ENCODE measurements around the gene SLC30A2. TPM values are rescaled to one million over a fixed set of nuclear protein-coding genes. Genes with fewer than 3 reads are reported as not detected.

Gene SLC30A2
- total and polyA plus RNA-seq, 2 of the 13 experiments (the other 11 are each of a cell fraction or from before 2014, with no cell fraction given) = not detected

DNA sequence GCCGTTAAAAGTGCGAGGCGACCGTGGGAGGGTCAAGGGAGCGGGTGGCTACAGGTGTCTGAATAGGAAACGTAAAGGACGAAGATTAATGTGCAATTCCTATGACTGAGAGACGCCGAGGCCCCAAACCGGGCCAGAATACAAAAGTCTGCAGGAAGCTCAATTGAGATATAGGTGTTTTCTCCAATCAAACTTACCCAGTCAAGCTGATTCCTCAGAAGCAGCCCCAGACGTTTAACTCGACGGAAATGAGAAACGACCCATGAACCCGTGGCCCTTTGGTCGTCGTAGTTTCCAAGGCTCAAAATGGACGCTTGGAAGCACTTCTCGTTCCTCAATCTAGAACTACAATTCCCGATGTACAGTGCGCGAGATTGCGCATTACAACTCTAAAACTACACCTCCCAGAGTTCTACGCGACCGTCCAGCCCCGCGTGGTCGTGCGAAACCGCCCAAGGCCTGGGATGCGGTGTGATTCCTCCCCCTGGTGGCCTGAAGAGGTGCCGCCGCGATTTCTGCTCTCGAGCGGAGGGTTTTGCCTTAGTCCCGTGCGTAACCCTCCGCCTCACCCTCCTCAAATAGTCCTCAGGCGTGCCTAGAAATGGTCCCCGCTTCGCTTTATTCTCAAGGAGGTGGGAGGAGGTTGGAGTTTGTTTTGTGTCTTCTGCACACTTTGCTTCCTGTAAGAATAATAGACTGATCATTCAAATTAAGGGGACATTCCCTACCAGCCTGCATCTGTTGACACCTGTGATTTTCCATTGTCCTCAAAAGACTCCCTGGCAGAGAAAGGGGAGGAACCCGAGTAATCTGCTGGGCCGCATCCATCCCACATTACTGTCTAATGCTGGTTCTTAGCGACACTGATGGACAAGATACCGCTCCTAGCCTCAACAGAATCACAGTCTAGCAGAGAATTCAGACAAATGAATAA is 47.8 kb downstream of the SLC30A2 start, which contains the start of gene PAFAH2 (continued):
- TF ChIP-seq USF2 (IDR thresholded peaks at IDR 0.05; ENCODE audit: low read depth, low read length) = peak; percentile 23; the same call in 1 of the 2 replicates
- peak; percentile 63; the same call in 1 of the 2 replicates for TF ChIP-seq USF2 (CRISPR knock-in tag; IDR thresholded peaks at IDR 0.05; ENCODE audit: borderline replicate concordance)
- 0 out of 2 replicates have a peak, but pooled peaks have one; percentile 65 for TF ChIP-seq ZBTB44 (CRISPR knock-in tag; IDR thresholded peaks at IDR 0.05)
- no peak for TF ChIP-seq CAMTA2 (CRISPR knock-in tag; IDR thresholded peaks at IDR 0.05; ENCODE audit: borderline replicate concordance)
- no peak for TF ChIP-seq ZNF780A (CRISPR knock-in tag; IDR thresholded peaks at IDR 0.05)
- TF ChIP-seq ZEB1 (IDR thresholded peaks at IDR 0.05; ENCODE audit: insufficient replicate concordance, low read depth) = peak; percentile 89
- TF ChIP-seq NR2F6 (IDR thresholded peaks at IDR 0.05) = 0 out of 2 replicates have a peak, but pooled peaks have one; percentile 64
- TF ChIP-seq NR2F6 (CRISPR knock-in tag; IDR thresholded peaks at IDR 0.05) = peak; percentile 73
- TF ChIP-seq FOXO1 (CRISPR knock-in tag; IDR thresholded peaks at IDR 0.05) = peak; percentile 86
- TF ChIP-seq PRPF4 (IDR thresholded peaks at IDR 0.05; ENCODE audit: low read depth, low read length, poor library complexity, severe bottlenecking) = peak; percentile 29
- peak; percentile 57; the same call in 1 of the 2 replicates for TF ChIP-seq GABPA (IDR thresholded peaks at IDR 0.05; ENCODE audit: low read depth, low read length)
- TF ChIP-seq GABPA (CRISPR knock-in tag; IDR thresholded peaks at IDR 0.05; ENCODE audit: low read depth) = peak; percentile 96
- no peak for TF ChIP-seq ZNF672 (CRISPR knock-in tag; IDR thresholded peaks at IDR 0.05)
- TF ChIP-seq, protein P1, sequence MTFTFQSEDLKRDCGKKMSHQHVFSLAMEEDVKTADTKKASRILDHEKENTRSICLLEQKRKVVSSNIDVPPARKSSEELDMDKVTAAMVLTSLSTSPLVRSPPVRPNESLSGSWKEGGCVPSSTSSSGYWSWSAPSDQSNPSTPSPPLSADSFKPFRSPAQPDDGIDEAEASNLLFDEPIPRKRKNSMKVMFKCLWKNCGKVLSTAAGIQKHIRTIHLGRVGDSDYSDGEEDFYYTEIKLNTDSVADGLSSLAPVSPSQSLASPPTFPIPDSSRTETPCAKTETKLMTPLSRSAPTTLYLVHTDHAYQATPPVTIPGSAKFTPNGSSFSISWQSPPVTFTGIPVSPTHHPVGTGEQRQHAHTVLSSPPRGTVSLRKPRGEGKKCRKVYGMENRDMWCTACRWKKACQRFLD (CRISPR knock-in tag; IDR thresholded peaks at IDR 0.05; ENCODE audit: borderline replicate concordance) = no peak
- peak; percentile 85 for TF ChIP-seq BRCA1 (CRISPR knock-in tag; IDR thresholded peaks at IDR 0.05)
- TF ChIP-seq, protein P2, sequence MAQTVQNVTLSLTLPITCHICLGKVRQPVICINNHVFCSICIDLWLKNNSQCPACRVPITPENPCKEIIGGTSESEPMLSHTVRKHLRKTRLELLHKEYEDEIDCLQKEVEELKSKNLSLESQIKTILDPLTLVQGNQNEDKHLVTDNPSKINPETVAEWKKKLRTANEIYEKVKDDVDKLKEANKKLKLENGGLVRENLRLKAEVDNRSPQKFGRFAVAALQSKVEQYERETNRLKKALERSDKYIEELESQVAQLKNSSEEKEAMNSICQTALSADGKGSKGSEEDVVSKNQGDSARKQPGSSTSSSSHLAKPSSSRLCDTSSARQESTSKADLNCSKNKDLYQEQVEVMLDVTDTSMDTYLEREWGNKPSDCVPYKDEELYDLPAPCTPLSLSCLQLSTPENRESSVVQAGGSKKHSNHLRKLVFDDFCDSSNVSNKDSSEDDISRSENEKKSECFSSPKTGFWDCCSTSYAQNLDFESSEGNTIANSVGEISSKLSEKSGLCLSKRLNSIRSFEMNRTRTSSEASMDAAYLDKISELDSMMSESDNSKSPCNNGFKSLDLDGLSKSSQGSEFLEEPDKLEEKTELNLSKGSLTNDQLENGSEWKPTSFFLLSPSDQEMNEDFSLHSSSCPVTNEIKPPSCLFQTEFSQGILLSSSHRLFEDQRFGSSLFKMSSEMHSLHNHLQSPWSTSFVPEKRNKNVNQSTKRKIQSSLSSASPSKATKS (CRISPR knock-in tag; IDR thresholded peaks at IDR 0.05) = 0 out of 2 replicates have a peak, but pooled peaks have one; percentile 32
